Measurements from ENCODE around the gene AQP10.
A peak's percentile ranks its signal among the peaks of the same experiment; 100 is the strongest.
"Not testable (repeated sequence)": the region's sequence is repeated elsewhere in the genome, so short reads cannot be mapped to it uniquely, and the experiment has no call there.

AQP10 gene

DNA sequence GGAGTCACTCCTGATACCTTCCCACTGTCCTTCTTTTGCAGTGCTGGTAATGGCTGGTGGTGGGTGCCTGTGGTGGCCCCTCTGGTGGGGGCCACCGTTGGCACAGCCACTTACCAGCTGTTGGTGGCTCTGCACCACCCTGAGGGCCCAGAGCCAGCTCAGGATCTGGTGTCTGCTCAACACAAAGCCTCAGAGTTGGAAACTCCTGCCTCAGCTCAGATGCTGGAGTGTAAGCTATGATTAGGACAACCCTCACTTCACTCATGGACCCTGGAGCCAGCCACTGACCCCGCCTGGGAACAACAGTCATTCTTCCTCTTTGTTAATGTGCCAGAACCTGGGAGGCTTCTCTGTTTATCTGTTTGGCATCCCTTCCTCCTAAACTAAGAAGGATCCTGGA is 3.3 kb downstream of the AQP10 start:
- DNase-seq (ENCODE audit: low read depth, low spot score) = no peak

DNA sequence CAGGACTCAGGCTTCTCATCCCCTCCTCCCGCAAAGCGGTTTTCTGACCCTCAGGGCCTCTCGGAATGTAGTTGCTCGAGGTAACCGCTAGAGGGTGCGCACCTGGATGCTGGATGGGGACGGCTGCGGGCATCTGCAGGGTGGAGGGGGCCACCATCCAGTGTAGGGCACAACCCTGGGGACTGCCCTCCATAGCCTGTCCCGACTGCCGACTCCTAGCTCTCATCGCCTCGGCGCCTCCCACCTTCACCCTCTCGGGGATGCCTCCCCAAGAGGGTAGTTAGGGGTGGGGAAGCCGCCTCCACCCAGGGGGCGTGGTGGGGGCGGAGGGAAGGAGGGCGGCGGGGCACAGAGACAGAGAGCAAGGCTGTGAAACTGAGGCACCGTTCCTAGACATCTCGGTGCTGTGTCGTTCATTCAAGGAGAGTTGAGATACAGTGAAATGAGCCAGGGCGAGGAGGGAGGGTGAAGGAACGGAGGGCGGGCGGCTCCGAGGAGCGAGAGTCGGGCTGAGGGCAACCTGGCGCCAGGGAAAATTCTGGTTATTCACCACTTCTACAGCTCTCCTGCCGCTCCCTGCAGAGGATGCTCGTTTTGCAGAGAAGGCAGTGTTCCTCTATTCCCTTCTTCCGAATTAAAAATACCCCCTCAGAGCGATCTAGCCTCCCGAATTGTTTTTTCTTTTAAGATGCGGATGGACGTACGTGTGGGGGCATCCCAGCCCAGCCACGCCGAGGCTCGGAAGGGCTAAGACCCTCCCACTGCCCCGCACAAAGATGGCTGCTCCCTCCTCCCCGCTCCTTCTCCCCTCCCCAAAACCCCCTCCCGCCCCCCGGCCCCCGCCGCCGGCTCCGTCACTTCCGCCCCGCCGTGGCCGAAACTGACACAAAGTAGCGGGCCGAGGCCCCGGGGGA is 4.0 kb downstream of the AQP10 start, which contains the start of gene ATP8B2:
TSS of gene ATP8B2 (plus strand) at position 857 of the 914 bp plus-strand sequence. CDS start 2,617 bp downstream, outside the sequence.
- DNase-seq (ENCODE audit: low read depth, low spot score) = no peak

- peak; percentile 60 for DNase-seq (ENCODE audit: low read depth, low spot score)
Observed at GRCh38 chr1:154325583-154326545, 5.0 kb downstream of the AQP10 start.

GRCh38 chr1:154326546-154327465 is 5.9 kb downstream of the AQP10 start:
- DNase-seq (ENCODE audit: low read depth, low spot score) = no peak

DNA sequence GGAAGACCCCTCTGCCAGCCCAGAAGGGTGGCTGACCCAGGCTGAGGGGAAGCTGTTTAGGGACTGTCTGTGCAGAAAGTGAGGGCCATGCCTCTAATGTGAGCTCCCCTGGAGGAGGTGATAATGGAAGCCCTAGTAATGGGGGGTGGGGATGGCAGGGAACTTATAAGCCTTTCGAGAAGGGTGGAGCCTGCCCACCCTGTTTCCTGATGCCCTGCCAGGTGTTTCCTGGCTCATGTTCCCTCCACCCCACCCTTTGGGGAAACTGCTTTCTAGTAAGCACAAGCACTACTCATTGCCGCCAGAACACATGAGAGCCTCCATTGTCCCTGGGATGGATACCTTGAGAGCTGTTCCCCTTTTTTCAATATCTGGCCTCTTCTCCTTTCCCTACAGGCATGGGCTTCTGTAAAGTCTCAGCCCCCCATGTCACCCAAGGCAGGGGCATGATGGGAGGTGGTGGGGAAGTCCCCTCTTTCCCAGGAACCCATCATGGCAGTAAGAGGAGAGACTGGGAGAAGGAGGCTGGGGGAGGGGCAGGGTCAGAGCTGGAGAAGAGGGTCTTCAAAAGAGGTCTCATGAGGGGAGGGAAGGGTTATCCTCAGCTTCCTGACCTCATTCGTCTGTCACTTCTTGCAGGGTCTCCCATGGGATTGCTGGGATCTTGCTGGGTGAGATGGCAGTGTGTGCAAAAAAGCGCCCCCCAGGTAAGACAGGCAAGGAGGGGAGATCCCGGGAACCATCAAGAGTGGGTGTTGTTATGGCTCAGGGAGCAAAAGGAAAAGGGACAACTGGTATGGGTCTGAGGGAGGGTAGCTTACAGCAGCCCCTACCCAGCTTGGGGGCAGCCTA is 6.8 kb downstream of the AQP10 start:
- no peak for DNase-seq (ENCODE audit: low read depth, low spot score)

- DNase-seq (ENCODE audit: low read depth, low spot score) = no peak
Observed at GRCh38 chr1:154328318-154329151, 7.6 kb downstream of the AQP10 start.

DNA sequence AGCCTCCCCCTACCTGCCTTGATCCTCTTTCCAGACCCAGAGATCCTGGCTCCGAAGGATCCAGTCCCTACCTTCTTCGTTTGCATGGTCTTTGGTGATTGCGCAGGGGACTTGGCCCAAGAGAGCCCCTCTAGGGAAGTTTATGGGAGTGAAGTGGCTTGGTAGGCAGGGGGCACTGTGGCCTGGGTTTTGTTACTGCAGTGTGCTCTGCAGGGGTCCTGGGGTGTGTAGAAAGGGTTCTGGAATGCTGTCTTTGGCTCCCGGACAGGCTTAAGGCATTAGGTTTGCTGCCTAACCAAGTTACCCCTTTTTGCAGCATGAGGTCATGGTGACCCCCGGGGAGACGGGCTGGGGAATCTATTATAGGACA is 8.2 kb downstream of the AQP10 start:
- DNase-seq (ENCODE audit: low read depth, low spot score) = no peak

DNA sequence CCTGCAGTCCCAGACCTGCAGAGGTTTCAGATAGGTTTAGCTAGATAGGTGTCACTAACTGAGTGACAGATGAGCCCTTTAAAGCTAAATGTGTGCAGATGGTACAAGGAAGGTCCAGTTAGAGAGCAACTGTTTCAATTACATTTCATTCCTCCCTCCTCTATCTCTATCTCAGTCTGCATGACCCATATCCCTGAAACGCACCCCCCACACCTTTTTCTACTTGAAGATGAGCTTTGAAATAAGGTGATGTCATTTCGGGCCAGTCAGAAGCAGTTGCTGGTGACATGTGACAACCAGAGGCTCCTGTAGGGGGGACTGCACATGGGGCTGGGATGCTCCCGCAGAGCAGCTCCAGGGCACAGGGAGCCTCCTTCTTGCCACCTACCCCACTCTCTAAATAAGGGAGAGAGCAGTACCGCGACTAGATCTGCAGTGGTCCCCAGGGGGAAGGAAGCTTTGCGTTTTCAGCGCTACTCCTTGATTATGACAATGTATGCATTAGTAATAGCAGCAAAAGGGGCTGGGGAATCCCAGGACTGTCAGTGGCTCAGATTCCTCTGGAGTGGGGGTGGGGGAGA is 8.7 kb downstream of the AQP10 start:
- no peak for DNase-seq (ENCODE audit: low read depth, low spot score)

DNA sequence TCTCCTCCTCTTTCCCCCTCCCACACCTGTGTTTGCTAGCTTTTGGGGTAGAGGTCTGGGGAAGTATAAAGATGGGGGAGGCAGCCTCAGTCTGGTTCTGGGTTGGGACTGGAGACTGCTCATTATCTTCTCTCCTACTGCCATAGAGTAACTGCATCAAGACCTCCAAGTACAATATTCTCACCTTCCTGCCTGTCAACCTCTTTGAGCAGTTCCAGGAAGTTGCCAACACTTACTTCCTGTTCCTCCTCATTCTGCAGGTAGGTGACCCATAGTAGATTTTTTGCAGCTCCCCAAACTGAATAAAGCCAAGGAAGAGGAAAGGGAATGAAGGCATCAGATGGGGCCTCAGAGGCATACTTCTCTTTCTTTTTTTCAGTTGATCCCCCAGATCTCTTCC is 9.8 kb downstream of the AQP10 start:
- DNase-seq (ENCODE audit: low read depth, low spot score) = no peak

- DNase-seq (ENCODE audit: low read depth, low spot score) = no peak
Observed at GRCh38 chr1:154334079-154335024, 13.5 kb downstream of the AQP10 start.

DNA sequence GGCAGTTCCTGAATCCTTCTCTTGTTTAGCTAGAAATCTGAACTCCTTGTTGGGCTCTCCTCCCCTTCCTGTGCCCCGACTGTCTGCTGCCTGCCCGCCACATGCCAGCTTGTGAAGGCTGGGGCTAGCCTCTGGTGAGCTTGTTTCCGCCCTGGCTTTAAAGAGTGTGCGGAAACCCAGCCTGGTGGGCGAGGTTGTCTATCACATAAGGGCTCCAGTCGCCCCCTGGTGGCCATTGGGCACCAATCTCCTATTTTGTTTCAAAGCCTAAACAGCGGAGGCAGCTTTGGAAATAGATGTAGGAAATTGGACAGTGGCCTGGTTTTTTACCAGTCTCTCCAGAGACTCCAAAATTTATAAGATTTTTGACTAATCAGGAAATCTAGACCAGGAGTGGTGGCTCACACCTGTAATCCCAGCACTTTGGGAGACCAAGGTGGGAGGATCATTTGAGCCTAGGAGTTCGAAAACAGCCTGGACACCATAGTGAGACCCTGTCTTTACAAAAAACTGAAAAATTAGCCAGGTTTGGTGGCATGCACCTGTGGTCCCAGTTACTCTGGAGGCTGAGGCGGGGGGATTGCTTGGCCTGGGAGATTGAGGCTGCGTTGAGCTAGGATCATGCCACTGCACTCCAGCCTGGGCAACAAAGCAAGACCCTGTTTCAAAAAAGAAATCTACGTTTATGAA is 14.3 kb downstream of the AQP10 start:
- no peak for DNase-seq (ENCODE audit: low read depth, low spot score)

- DNase-seq (ENCODE audit: low read depth, low spot score) = no peak
Observed at GRCh38 chr1:154337253-154337894, 16.5 kb downstream of the AQP10 start.

DNA sequence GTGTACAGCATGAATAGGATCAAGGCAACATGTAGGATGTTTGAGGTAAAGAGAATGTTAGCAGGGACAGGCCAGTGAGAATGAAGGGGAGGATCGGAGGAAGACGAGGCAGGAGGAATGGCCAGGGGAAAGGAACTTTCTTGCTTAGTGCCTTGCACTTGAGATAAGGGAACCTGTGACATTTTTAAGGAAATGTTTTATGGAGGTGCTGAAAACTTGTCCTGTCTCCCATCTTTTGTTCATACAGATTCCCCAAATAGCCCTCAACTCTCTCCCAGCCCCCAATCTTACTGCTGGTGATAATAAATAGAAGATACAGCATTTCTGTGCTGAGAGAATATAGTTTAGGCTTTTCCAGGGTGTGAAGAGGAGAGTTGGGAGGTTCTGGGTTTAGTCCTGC is 18.0 kb downstream of the AQP10 start:
- no peak for DNase-seq (ENCODE audit: low read depth, low spot score)

DNA sequence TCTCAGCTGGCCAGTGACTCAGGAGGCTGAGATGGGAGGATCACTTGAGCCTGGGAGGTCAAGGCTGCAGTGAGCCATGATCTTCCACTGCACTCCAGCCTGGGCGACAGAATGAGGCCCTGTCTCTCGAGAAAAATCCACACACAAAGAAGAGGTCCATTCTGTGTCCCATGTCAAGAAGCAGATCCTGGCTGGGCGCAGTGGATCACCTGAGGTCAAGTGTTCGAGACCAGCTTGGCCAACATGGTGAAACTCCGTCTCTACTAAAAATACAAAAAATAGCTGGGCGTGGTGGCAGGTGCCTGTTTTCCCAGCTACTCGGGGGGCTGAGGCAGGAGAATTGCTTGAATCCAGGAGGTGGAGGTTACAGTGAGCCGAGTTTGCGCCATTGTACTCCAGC is 20.5 kb downstream of the AQP10 start:
- DNase-seq (ENCODE audit: low read depth, low spot score) = not testable (repeated sequence)

GRCh38 chr1:154342132-154342531 is 21.2 kb downstream of the AQP10 start:
- no peak for DNase-seq (ENCODE audit: low read depth, low spot score)

GRCh38 chr1:154342836-154343472 is 22.1 kb downstream of the AQP10 start:
- DNase-seq (ENCODE audit: low read depth, low spot score) = no peak

Data from iPS DF 19.7 (cell line).